22Rv1 (cell line): ENCODE results near the gene CYP26C1.

Source experiments
- H3K27ac ChIP-seq: fragments of 450-650 bp; 2 replicates; pipeline ENCODE4 v1.5.1; 2017
- ZFX ChIP-seq: fragments of 450-650 bp; IDR thresholded peaks from 2 replicates; pipeline ENCODE4 v1.6.1; 2017; ENCODE audit warnings: antibody characterized with exemption, borderline replicate concordance
- TF ChIP-seq, protein P1 (sequence below): fragments of 450-650 bp; IDR thresholded peaks from 2 replicates; pipeline ENCODE4 v1.5.1; 2017; ENCODE audit warnings: mild to moderate bottlenecking

CYP26C1 gene

DNA sequence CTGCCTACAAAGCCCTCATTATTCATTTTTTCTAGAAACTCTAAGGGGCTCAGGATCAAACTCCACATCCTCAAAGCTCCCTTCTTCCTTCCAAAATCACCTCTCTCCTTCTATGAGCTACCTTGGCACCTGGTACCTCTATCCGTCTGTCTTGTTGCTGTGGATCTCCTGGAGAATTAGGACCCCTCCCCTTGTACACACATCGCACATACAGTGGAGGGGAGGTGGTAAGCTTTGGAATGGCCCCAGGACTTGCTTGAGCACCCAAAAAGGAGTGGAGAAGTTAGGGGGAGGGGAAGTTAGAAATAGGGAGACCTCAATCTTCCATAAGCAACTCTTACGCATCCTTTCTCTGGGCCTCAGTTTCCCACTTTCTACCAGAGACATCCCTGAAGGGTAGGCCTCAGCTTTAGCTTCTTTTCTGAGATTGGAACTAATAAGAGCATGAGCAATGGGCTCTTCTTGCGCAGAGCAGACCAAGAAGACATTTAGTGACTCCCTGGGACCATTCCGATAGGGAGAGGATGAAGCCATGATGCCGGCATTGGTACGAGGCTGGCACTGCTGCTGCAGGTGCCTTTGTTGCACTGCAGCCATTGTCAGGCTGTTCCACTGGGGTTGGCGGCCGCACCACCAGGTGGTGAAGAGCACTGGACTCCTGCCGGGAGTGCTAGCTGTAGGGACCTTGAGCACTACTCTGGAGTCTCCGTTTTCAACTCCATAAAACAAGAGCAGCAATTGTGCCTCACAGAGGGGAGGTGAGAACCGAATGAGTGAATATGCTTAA is 4.5 kb downstream of the CYP26C1 start:
- TF ChIP-seq, protein P1, sequence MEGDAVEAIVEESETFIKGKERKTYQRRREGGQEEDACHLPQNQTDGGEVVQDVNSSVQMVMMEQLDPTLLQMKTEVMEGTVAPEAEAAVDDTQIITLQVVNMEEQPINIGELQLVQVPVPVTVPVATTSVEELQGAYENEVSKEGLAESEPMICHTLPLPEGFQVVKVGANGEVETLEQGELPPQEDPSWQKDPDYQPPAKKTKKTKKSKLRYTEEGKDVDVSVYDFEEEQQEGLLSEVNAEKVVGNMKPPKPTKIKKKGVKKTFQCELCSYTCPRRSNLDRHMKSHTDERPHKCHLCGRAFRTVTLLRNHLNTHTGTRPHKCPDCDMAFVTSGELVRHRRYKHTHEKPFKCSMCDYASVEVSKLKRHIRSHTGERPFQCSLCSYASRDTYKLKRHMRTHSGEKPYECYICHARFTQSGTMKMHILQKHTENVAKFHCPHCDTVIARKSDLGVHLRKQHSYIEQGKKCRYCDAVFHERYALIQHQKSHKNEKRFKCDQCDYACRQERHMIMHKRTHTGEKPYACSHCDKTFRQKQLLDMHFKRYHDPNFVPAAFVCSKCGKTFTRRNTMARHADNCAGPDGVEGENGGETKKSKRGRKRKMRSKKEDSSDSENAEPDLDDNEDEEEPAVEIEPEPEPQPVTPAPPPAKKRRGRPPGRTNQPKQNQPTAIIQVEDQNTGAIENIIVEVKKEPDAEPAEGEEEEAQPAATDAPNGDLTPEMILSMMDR, result no peak
- TF ChIP-seq ZFX, result no peak
- no peak overlapping the region for H3K27ac ChIP-seq

DNA sequence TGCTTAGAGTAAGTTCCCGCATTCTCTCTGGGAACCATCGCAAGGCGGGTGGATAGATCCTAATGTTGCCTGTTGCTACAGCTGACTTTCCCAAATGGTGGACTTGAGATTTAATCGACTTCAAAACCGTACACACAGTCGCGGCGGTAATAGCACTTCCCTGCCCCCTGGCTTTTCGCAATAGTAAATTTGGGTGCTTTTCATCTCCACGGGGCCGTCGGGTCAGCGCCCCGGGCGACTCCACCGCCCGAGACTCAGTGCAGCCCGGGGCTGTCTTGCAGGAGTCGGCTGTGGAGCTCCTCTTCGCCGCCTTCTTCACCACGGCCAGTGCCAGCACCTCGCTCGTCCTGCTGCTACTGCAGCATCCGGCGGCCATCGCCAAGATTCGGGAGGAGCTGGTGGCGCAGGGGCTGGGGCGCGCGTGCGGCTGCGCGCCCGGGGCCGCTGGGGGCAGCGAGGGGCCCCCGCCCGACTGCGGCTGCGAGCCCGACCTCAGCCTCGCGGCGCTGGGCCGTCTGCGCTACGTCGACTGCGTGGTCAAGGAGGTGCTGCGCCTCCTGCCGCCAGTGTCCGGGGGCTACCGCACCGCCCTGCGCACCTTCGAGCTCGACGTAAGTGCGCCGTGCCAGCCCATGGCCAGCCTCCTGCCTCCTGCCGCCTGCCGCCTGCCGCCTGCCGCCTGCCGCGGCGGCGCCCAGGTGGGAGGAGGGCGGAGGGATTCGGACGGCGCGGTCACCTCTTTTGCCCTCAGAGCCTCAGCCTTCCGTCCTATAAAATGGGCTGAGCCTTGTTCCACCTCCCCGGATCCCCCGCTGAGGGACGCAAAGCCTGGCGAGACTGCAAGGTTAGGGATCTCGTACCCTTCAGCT is 5.3 kb downstream of the CYP26C1 start:
- no peak for TF ChIP-seq ZFX
- TF ChIP-seq, protein P1, result no peak; the same call in 1 of the 2 replicates
- no peak overlapping the region for H3K27ac ChIP-seq

DNA sequence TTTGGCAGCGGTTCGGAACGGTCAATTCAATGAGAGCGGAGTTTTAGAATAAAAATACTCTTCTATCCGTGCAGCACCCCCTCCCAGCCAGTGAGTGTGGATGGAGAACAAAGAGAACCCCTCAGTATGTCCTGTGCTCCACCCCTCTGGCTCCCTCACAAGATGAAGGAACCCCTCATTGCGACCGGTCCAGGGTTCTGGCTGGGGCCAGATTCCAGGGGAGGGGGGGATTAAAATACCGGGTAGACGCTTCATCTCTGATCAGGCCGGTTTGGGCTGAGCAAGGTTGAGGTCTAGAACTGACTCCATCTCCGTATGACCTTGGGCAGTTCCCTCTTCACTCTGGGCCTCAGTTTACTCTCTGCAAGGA is 5.9 kb downstream of the CYP26C1 start:
- H3K27ac ChIP-seq, result no peak overlapping the region

GRCh38 chr10:93067443-93068365 is 7.1 kb downstream of the CYP26C1 start:
- TF ChIP-seq, protein P1, result no peak
- no peak for TF ChIP-seq ZFX
- H3K27ac ChIP-seq, result no peak overlapping the region

More for the DNA sequence above, 5.9 kb downstream of the CYP26C1 start:
- TF ChIP-seq, protein P1, result no peak
- TF ChIP-seq ZFX, result no peak

- H3K27ac ChIP-seq, result no peak overlapping the region
- TF ChIP-seq ZFX, result no peak
- TF ChIP-seq, protein P1, result no peak
Observed at GRCh38 chr10:93068411-93069244, 8.0 kb downstream of the CYP26C1 start.

GRCh38 chr10:93069245-93069561 is 8.6 kb downstream of the CYP26C1 start:
- no peak for TF ChIP-seq ZFX
- TF ChIP-seq, protein P1, result no peak
- no peak overlapping the region for H3K27ac ChIP-seq
